NOMO-1 (cell line): ENCODE measurements around the gene CFAP45.
A peak's percentile ranks its signal among the peaks of the same experiment; 100 is the strongest.

Source experiments
- DNase-seq, 2 experiments: peaks; one replicate each; lab custom pipeline; 2025; ENCODE audit not compliant: unreplicated experiment in 2 of 2; lab: John Stamatoyannopoulos, UW

The CFAP45 gene, protein sequence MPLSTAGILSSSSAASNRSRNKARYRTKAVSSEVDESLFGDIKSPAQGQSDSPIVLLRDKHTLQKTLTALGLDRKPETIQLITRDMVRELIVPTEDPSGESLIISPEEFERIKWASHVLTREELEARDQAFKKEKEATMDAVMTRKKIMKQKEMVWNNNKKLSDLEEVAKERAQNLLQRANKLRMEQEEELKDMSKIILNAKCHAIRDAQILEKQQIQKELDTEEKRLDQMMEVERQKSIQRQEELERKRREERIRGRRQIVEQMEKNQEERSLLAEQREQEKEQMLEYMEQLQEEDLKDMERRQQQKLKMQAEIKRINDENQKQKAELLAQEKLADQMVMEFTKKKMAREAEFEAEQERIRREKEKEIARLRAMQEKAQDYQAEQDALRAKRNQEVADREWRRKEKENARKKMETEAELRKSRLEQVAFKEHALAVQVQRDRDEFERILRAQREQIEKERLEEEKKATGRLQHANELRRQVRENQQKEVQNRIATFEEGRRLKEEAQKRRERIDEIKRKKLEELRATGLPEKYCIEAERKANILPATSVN

GRCh38 chr1:159900086-159900680 lies at the start of gene CFAP45:
CFAP45 (minus strand) TSS chr1:159900165; CDS start chr1:159900098, 67 bp downstream.
- DNase-seq = peak; percentile 33 to 65

DNA sequence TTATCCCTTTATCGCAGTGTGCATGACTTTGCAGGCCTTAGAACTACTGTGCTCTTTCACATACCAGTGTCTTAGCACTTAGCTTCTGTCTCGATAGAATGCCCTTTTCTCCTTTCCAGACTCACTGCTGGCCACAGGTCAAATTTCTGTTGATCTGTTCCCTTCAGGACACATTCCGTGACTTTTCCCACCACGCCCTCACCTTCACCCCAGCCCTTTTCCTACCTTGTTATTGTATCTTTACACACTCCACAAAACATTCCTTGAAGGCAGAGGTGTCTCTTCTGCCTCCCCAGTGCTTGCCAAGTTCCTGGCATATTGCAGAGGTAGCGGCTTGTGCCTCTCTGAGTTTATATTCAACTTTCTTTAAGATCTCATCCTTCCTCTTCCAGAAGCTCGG lies 49.2 kb upstream of the CFAP45 start:
- no peak for DNase-seq

- DNase-seq = no peak
These were observed 48.0 kb upstream of the CFAP45 start for GRCh38 chr1:159947942-159948341.

DNA sequence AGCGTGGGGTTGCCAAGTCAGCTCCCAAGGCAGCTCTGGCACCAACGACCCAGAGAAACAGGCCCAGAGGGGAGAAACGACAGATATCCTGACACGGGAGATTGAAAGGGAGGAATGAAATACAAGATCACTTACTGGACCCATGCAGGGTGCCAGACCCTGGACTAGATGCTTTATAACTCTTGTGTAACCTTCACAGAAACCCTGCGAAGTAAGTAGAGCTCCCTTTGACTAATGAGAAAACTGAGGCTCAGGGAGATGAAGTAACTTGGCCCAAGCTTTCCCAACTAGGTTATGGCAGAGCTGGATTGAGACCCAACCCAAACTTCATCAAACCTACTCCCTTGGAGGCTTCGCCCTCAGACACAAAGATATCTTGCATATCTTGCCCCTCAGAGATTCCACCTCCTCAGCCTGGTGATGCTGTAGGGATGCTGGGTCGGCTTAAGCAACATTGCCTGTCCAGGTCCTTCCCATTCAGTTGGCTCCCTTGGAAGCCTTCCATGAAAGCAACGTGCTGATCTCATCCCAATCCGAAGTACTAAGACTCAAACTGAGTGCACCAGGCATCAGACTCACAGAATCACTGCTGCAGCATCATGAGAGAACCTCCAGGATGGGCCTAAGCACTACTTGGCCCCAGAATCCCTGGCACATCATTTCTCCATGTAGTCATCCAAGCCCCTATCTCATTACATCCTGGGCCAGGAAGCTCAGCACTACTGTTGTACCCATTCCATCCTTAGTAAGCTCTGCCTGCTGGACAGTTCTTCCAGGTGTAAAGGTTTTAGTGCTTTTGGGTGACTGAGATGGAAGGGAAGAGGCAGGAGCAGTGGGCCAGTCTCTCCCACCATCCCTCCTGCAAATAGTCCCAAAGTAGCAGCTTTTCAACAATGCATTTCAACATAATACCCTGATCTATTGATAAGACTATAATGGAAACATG lies 46.5 kb upstream of the CFAP45 start:
- DNase-seq = no peak

- DNase-seq = peak; percentile 23 to 36
These were observed 45.7 kb upstream of the CFAP45 start, which contains the start of gene IGSF9 for GRCh38 chr1:159945483-159946241. IGSF9 (minus strand) TSS chr1:159945613; CDS start chr1:159943454, 2,159 bp downstream.

- no peak for DNase-seq
These were observed 44.9 kb upstream of the CFAP45 start for GRCh38 chr1:159944623-159945455.

GRCh38 chr1:159943908-159944622 lies 44.1 kb upstream of the CFAP45 start:
- DNase-seq = no peak

DNA sequence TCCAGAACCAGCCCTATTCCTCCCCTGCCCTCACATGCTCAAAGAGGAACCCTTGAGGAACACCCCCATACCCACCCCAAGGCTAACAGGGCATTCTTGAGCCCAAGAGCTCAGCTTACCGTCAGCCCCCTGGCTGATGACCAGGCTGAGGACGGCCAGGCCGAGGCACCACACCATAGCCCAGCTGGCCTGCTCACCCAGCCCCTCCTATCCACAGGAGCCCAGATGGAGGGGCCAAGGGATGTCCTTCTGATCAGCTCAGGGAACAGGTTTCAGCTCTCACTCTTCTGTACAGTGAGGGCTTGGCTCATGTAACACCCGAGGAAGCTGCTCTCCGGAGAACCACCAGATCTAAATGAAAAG lies 43.3 kb upstream of the CFAP45 start:
- DNase-seq = no peak

DNA sequence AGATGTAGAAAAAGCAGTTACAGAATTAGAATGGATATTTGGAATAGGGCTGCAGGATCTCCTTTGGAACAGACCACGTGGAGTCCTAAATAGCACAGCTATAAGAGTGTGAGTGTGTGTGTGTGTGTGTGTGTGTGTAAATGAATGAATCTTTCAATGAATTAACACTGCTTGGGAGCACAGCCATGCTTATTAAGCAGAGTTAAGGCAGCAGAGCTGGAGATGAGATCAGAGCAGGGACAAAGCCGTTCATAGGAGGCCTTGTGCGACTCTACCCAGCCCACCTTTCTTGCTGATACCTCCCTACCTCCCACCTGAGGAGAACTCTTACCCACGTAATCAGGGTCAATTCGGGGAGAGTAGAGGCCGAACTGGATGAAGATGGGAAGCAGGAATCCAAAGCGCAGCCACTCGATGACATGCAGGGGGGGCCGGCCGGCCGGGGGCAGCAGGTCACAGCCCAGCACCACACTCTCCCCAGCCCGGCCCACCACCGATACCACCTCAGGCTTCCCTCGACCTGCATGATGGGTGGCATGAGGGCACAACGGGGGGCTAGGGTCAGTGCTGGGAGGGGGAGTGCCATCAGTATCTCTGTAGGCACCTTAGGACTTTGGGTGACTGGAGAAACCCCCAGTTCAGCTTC lies 42.8 kb upstream of the CFAP45 start:
- no peak for DNase-seq

- no peak for DNase-seq
These were observed 41.9 kb upstream of the CFAP45 start for GRCh38 chr1:159941591-159942560.

DNA sequence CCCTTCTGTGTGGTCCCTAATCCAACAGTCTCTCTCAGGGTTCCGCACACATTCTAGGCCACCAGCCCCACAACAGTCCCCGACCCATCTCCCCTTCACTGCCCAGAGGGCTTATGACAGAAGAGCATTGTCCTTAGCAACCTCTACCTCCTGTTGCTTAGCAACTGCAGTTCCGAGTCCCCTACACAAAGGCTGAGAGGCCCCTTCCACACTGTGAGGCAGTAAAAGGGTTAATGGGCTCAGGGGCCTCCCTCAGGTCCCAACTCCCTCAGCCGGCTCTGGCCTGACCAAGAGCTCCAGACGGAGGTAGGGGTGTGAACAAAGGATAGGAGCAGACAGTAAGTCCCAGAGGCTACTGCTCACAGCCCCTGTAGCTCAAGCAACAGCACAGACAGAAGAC lies 41.2 kb upstream of the CFAP45 start:
- no peak for DNase-seq

- DNase-seq = no peak
These were observed 40.1 kb upstream of the CFAP45 start for GRCh38 chr1:159940006-159940620.

DNA sequence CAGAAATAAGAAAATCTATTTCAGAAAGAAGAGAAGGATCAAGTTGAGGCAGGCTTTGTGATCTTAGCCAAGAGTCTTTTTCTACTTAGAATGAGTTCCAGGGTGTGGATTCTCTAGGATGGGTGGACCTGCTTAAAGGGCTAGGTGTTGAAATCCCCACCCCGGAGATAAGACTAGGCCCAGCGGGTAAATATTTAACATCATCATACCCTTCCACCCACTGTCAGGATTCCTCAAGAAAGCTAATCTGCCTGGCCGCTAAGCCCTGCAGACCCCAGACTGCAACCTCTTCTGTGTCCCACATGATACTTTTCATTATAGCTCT lies 39.7 kb upstream of the CFAP45 start:
- DNase-seq = no peak

DNA sequence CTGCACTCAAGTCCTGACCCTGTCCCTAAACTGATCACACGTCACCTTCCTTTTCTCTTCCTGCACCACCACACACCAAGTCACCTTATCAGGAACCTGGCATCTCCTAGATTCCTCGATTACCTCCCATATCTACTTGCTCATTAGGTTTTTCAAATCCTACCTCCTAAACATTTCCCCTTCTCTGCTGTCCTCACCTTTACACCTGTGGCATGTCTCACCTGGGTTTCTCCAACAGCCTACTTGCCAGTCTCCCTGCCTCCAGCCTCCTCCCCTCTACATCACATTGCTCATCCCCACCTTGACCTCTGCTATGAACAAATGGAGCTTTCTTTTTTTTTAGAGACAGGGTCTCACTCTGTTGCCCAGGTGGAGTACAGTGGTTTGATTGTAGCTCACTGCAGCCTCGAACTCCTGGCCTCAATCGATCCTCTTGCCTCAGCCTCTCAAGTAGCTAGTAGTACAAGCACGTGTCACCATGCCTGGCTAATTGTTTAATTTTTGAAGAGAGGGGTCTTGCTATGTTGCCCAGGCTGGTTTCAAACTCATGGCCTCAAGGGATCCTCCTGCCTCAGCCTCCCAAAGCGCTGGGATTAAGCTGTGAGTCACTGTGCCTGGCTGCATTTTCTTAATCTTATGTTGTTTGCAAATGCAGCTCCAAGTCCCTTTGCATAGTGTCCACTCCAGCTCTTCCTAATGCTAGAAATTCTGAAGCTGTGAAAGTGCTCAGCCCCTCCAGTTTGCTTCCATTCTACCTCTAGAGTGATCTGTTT lies 39.1 kb upstream of the CFAP45 start:
- no peak for DNase-seq

DNA sequence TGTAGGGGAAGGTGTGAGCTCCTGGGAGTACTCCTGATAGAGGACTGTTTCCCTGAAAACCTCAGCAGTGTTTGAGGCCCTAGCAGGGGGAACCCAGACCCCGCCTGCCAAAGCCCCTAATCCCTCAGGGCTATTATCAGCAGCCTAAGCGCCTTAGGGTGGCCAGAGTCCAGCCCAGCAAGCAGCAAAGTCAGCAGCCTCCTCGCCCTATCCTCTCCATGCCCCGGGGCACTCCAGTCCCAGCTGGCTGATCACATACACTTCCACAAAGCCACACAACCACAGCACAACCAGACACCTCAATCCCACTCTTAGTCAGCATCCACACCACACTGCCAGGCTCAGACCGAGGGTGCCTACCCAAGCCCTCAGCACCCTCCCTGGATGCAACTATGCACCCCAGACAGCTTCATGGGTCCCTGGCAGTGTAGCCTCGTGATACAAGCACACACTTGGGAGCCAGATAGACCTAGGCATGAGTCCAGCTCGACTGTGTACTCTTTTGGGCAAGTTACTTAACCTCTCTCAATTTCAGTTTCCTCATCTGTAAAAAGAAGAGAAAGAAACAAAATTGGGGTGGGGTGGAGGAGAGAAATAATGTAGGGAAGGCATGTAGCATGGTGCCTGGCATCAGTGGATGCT lies 38.4 kb upstream of the CFAP45 start:
- no peak for DNase-seq
